SJCRH30 (cell line): ENCODE results near the gene RPL41. TPM values are rescaled to one million over a fixed set of nuclear protein-coding genes. Genes with fewer than 3 reads are reported as not detected.

Source experiments
- DNase-seq, 2 experiments: peaks; one replicate each; pipeline ENCODE4 v3.0.0-alpha.2; 2015 to 2020
- H3K27ac ChIP-seq: fragments of 250-450 bp; sonication (Bioruptor Pico); 2 replicates; pipeline ENCODE4 v1.5.1; 2020; ENCODE audit warnings: mild to moderate bottlenecking, moderate library complexity
- H3K27me3 ChIP-seq: fragments of 250-450 bp; sonication (Bioruptor Pico); 2 replicates; pipeline ENCODE4 v1.5.1; 2020; ENCODE audit warnings: mild to moderate bottlenecking, moderate library complexity
- H3K36me3 ChIP-seq: fragments of 250-450 bp; sonication (Bioruptor Pico); 2 replicates; pipeline ENCODE4 v1.5.1; 2020; ENCODE audit warnings: mild to moderate bottlenecking, moderate library complexity
- H3K4me1 ChIP-seq: fragments of 250-450 bp; sonication (Bioruptor Pico); 2 replicates; pipeline ENCODE4 v1.5.1; 2020; ENCODE audit warnings: mild to moderate bottlenecking, moderate library complexity
- H3K4me3 ChIP-seq: fragments of 250-450 bp; sonication (Bioruptor Pico); 2 replicates; pipeline ENCODE4 v1.5.1; 2020; ENCODE audit warnings: mild to moderate bottlenecking, moderate library complexity
- H3K9me3 ChIP-seq: fragments of 250-450 bp; sonication (Bioruptor Pico); replicated peaks from 2 replicates; pipeline ENCODE4 v1.5.1; 2020; ENCODE audit warnings: mild to moderate bottlenecking, moderate library complexity
- total RNA-seq: library from RNA; depleted of rRNA; stranded (reverse); fragments of >200 nt; shearing (Covaris generic); gene quantifications from 2 replicates; pipeline ENCODE4 v1.2.3, GENCODE V29; 2014

Gene RPL41
- total RNA-seq, 1 experiment from 2014 or later: 5,661 TPM

DNA sequence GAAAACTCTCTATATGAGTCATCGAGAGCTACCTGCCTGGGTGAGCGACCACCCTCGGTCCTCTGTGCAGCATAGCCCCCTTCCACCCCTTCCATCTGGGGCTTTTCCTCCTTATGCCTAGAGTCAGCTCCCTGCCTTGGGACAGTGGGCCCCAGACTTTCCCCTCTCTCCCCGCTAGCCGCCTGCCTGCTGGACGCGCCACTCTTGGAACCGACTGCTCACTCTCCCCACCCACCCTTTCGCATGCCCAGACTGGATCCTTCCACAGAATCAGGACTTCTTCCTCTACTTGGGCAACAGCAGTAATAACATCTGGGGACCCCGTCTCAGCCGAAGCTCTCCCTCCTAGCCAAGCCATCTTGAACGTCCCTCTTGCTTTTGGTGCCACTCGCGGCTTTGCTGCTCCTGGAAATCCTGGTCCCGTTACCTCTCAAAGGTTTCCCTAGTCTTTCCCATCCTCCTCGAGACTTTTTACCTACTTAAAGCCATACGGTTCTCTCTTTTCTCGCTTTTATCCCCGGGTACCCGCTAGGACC is 12.3 kb downstream of the RPL41 start:
- H3K4me1 ChIP-seq: peaks cover 14% of the 10 kb centered on the region
- peak; percentile 22 to 46 for DNase-seq
- peak overlapping the region; percentile 47; the same call in 1 of the 2 replicates for H3K27ac ChIP-seq

GRCh38 chr12:56129206-56129941 is 12.9 kb downstream of the RPL41 start:
- peak; percentile 69 to 74 for DNase-seq
- H3K4me1 ChIP-seq: peaks cover 14% of the 10 kb centered on the region
- H3K9me3 ChIP-seq: no peaks in the 10 kb centered on the region
- no peak overlapping the region; the same call in 1 of the 2 replicates for H3K27ac ChIP-seq
- H3K27me3 ChIP-seq: no peaks in the 10 kb centered on the region
- H3K36me3 ChIP-seq: peaks cover 28% of the 10 kb centered on the region
- H3K4me3 ChIP-seq: peak overlapping the region; percentile 74

More for the DNA sequence above, 12.3 kb downstream of the RPL41 start:
- H3K36me3 ChIP-seq: peaks cover 25% of the 10 kb centered on the region
- no peaks in the 10 kb centered on the region for H3K27me3 ChIP-seq
- H3K9me3 ChIP-seq: no peaks in the 10 kb centered on the region
- peak overlapping the region; percentile 74 for H3K4me3 ChIP-seq

DNA sequence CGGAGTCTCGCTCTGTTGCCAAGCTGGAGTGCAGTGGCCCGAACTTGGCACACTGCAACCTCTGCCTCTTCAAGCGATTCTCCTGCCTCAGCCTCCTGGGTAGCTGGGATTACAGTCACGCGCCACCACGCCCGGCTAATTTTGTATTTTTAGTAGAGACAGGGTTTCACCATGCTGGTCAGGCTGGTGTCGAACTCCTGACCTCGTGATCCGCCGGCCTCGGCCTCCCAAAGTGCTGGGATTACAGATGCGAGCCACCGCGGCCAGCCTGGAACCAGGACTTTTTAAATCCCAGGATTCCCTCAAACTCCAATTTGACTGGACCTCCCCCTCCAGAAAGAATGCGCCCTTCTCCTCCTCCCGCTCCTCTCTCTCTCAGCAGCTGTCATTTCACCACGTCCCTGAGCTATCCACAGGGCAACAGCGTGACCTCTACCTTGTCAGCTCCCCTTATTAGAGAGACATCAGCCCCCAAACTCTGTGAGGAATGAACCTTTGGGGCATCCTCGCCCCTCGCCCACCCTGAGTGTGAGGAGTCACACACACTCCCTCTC is 13.6 kb downstream of the RPL41 start:
- Histone ChIP-seq H3K4me1 (peaks cover 14% of the 10 kb centered on the region), H3K27me3 (no peaks in the 10 kb centered on the region), H3K36me3 (peaks cover 32% of the 10 kb centered on the region), H3K9me3 (no peaks in the 10 kb centered on the region), H3K4me3 (no peak overlapping the region), H3K27ac (no peak overlapping the region)
- no peak for DNase-seq

DNA sequence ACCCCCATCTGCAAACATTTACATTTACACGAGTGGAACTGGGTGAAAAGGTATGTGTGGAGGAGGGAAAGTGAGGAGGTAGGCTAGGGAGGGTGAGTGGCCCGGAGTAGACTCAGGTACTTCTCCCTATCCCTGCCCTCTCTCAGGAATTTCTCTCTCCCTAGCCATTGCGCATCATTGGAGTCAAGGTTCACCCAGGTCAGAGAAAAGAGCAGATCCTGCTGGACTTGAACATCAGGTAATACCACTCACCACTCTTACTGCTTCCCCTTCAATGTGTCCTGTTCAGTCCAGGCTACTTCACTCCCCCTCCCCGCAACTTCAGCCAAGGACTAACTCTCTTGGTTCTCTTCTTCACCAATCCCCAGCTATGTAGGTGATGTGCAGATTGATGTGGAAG is 14.4 kb downstream of the RPL41 start:
- Histone ChIP-seq H3K27me3 (no peaks in the 10 kb centered on the region), H3K27ac (no peak overlapping the region), H3K4me3 (no peak overlapping the region), H3K9me3 (no peaks in the 10 kb centered on the region), H3K4me1 (peaks cover 14% of the 10 kb centered on the region), H3K36me3 (peaks cover 34% of the 10 kb centered on the region)
- DNase-seq: no peak

DNA sequence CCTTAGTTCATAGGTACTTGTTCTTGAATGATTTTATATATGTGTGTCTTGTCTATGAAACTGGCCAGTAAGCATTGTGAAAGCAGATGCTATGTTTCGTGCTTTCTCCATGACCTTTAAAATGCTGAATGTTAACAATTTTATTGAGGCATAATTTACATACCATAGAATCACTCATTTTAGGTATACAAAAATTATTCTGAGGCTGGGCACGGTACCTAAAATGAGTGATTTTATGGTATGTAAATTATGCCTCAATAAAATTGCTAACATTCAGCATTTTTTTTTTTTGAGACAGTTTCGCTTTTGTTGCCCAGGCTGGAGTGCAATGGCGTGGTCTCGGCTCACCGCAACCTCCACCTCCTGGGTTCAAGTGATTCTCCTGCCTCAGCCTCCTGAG is 18.5 kb downstream of the RPL41 start:
- Histone ChIP-seq H3K4me3 (no peak overlapping the region), H3K27me3 (no peaks in the 10 kb centered on the region), H3K36me3 (peaks cover 56% of the 10 kb centered on the region), H3K27ac (no peak overlapping the region), H3K4me1 (peaks cover 2% of the 10 kb centered on the region; the same call in 1 of the 2 replicates), H3K9me3 (no peaks in the 10 kb centered on the region)
- no peak for DNase-seq

GRCh38 chr12:56137853-56138571 is 21.6 kb downstream of the RPL41 start:
- no peaks in the 10 kb centered on the region for H3K27me3 ChIP-seq
- no peak for DNase-seq
- no peaks in the 10 kb centered on the region for H3K9me3 ChIP-seq
- H3K4me3 ChIP-seq: no peak overlapping the region
- H3K36me3 ChIP-seq: peaks cover 52% of the 10 kb centered on the region
- no peak overlapping the region for H3K27ac ChIP-seq
- H3K4me1 ChIP-seq: no peaks in the 10 kb centered on the region

DNA sequence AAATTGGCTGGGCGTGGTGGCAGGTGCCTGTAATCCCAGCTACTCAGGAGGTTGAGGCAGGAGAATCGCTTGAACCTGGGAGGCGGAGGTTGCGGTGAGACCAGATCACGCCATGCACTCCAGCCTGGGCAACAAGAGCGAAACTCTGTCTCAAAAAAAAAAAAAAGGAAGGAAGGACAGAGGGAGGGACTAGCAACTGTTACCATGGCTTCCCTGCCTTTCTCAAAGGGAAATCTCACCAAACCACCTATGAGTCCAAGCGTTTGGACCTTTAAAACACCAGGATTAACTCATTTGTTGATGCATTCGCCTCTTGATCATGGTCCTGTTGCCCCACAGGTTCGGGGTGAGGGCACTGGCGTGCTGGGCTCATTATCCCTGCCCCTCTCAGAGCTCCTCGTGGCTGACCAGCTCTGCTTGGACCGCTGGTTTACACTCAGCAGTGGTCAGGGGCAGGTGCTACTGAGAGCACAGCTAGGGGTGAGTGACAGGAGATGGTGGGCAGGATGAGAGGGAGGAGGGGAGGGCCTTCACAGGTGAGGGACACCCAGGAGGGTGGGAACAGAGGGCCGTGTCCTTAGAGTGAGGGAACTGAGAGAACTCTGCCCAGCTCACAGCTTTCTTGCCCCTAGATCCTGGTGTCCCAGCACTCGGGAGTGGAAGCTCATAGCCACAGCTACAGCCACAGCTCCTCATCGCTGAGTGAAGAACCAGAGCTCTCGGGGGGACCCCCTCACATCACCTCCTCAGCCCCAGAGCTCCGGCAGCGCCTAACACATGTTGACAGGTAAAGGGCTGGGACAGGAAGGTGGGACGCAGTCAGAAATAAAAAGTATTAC is 25.7 kb downstream of the RPL41 start:
- DNase-seq: no peak
- H3K9me3 ChIP-seq: no peaks in the 10 kb centered on the region
- H3K36me3 ChIP-seq: peaks cover 53% of the 10 kb centered on the region
- H3K27me3 ChIP-seq: no peaks in the 10 kb centered on the region
- no peak overlapping the region for H3K27ac ChIP-seq
- peaks cover 7% of the 10 kb centered on the region for H3K4me1 ChIP-seq
- H3K4me3 ChIP-seq: no peak overlapping the region

DNA sequence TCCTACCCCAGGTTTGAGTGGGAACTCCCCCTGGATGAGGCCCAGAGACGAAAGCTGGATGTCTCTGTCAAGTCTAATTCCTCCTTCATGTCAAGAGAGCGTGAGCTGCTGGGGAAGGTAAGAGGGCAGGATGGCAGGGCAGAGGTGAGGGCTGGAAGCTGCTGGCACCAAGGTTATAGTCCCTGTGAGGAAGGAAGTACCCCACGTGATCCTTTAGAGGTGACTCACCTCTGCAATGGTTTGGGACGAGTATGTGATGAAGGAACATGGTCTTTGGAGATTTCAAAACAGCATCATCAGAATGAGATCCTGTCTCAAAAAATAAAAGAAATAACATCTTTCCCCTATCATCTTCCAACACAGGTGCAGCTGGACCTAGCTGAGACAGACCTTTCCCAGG is 26.8 kb downstream of the RPL41 start:
- Histone ChIP-seq H3K36me3 (peaks cover 43% of the 10 kb centered on the region), H3K27me3 (no peaks in the 10 kb centered on the region), H3K27ac (no peak overlapping the region), H3K4me1 (peaks cover 7% of the 10 kb centered on the region), H3K9me3 (no peaks in the 10 kb centered on the region), H3K4me3 (no peak overlapping the region)
- DNase-seq: no peak

- no peaks in the 10 kb centered on the region for H3K27me3 ChIP-seq
- peaks cover 36% of the 10 kb centered on the region for H3K36me3 ChIP-seq
- DNase-seq: no peak
- no peak overlapping the region for H3K27ac ChIP-seq
- peaks cover 7% of the 10 kb centered on the region for H3K4me1 ChIP-seq
- no peaks in the 10 kb centered on the region for H3K9me3 ChIP-seq
- H3K4me3 ChIP-seq: no peak overlapping the region
These were observed 27.4 kb downstream of the RPL41 start for GRCh38 chr12:56143870-56144269.

DNA sequence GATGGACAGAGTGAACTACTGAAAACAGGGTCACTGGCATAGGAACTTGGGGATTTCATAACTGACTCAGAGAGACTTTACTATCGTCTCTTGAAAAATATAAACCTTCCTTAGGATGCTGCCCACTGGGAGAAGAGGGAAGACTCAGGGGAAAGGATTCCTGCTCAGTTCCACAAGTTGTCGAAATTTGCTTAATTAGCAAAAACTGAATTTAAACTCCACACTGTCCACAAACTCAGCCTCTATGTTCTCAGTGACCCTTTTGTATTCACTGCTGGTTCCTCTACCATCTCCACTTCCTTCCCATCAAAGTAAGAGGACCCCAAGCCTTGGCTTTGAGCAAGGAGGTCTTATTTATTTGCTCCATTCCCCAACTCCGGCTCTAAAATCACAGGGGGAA is 28.8 kb downstream of the RPL41 start:
- H3K4me1 ChIP-seq: peaks cover 7% of the 10 kb centered on the region
- H3K4me3 ChIP-seq: no peak overlapping the region
- peaks cover 32% of the 10 kb centered on the region for H3K36me3 ChIP-seq
- no peak for DNase-seq
- no peaks in the 10 kb centered on the region for H3K27me3 ChIP-seq
- no peak overlapping the region for H3K27ac ChIP-seq
- no peaks in the 10 kb centered on the region for H3K9me3 ChIP-seq

DNA sequence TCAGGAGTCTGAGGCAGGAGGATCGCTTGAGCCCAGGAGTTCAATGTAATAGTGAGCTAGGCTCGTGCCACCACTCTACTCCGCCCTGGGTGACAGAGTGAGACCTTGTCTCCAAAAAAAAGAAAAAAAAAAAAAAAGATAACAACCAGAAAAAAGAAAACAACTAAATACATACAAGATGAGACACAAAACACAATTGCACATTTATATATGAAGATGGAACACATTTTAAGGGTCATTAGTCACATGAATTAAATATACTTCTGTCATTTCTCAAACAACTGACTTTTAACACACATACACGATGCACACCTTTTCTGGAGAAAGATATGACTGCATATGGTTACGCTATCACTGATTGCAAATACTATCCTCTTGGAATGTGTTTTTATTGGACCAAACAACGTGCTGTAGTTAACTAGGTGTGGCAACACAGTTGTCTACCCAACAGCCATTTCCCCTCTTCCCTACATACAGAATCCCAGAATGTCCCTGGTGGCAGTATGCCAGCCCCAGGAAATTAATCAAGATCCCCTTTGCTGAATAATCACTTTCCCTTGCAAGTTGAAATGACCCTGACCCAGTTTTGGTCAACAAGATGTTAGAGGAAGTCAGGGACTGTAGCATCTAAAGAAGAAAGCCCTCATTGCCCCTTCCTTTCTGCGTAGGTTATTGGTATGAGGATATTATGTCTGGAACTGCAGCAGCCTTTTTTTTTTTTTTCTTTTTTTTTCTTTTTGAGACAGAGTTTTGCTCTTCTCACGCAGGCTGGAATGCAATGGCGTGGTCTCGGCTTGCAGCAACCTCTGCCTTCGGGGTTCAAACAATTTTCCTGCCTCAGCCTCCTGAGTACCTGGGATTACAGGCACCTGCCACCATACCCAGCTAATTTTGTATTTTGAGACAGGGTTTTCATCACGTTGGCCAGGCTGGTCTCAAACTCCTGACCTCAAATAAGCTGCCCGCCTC is 30.3 kb downstream of the RPL41 start:
- no peaks in the 10 kb centered on the region for H3K27me3 ChIP-seq
- no peak overlapping the region for H3K4me3 ChIP-seq
- DNase-seq: peak in 1 of 2 experiments; percentile 45
- H3K9me3 ChIP-seq: no peaks in the 10 kb centered on the region
- peaks cover 26% of the 10 kb centered on the region for H3K36me3 ChIP-seq
- H3K4me1 ChIP-seq: peaks cover 7% of the 10 kb centered on the region
- no peak overlapping the region for H3K27ac ChIP-seq

- Histone ChIP-seq H3K36me3 (0 out of 2 replicates have a peak, but pooled peaks cover 4% of the 10 kb centered on the region), H3K27ac (no peak overlapping the region), H3K27me3 (no peaks in the 10 kb centered on the region), H3K9me3 (no peaks in the 10 kb centered on the region), H3K4me1 (peaks cover 32% of the 10 kb centered on the region), H3K4me3 (no peak overlapping the region)
- DNase-seq: peak in 1 of 2 experiments; percentile 37
These were observed 34.1 kb downstream of the RPL41 start for GRCh38 chr12:56150563-56150962.

GRCh38 chr12:56151672-56152131 is 35.3 kb downstream of the RPL41 start:
- Histone ChIP-seq H3K36me3 (peaks cover 10% of the 10 kb centered on the region; the same call in 1 of the 2 replicates), H3K27me3 (no peaks in the 10 kb centered on the region), H3K4me3 (peak overlapping the region; percentile 69), H3K9me3 (no peaks in the 10 kb centered on the region), H3K4me1 (peaks cover 31% of the 10 kb centered on the region), H3K27ac (peak overlapping the region; percentile 95)
- peak; percentile 31 to 44 for DNase-seq
